ENCODE results near the gene STS. TPM values are rescaled to one million over a fixed set of nuclear protein-coding genes. Genes with fewer than 3 reads are reported as not detected.

STS gene, protein sequence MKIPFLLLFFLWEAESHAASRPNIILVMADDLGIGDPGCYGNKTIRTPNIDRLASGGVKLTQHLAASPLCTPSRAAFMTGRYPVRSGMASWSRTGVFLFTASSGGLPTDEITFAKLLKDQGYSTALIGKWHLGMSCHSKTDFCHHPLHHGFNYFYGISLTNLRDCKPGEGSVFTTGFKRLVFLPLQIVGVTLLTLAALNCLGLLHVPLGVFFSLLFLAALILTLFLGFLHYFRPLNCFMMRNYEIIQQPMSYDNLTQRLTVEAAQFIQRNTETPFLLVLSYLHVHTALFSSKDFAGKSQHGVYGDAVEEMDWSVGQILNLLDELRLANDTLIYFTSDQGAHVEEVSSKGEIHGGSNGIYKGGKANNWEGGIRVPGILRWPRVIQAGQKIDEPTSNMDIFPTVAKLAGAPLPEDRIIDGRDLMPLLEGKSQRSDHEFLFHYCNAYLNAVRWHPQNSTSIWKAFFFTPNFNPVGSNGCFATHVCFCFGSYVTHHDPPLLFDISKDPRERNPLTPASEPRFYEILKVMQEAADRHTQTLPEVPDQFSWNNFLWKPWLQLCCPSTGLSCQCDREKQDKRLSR
- 1.6 TPM for total RNA-seq
- 1 to 10 TPM in 3 of 4 donors, under 1 TPM in 1; 0.54 to 1.3 (median 1.2) TPM for polyA plus RNA-seq

DNA sequence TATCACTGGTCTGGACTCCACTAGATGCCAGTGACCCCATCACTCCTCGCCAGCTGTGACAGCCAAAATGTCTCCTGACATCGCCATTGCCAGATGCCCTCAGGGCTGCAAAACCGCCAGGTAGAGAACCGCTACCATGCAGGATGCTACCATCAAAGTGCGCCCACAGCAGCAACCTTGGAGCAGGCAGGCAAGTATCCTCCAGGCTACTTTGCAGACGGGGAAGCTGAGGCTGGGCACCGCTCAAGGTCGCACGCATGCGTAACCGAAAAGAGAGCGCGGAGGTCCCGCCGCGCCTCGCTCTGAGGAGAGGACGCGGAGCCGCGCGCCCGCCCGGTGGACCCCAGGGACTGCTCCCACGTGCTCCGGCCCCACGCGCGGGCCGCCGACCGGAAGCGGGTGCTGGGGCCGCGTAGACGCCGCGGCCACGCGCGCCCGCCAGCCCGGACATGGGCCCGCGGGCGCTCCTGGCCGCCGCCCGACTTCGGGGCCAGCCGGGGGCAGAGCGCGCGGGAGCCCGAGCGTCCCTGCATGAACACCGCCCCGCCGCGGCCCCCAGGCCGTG is at the start of gene STS:
TSS of gene STS (plus strand) at position 300 of the 565 bp plus-strand sequence. CDS start 105,488 bp downstream, outside the sequence.
- peaks cover 12 to 51% (median 24%) of the 10 kb centered on the region in 4 donors for H3K4me1 Mint-ChIP-seq

DNA sequence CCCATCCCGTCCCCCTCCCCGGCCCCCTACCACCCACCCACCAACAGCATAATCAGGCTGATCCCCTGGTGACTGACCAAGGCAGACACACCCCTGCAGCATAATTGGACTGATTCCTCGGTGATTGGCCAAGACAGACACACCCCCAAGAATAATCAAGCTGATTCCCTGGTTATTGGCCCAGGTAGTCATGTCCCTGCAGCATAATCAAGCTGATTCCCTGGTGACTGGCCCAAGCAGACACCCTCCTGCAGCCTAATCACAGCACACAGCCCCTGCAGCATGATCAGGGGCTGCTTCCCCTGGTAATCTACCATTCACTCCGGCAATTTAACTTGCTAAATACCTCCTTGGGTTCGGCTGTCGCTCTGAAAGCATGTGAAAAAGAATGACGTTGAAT is 47.5 kb upstream of the STS start:
- H3K27ac Mint-ChIP-seq, result no peak overlapping the region
- peaks cover 19% of the 10 kb centered on the region for H3K36me3 ChIP-seq (ENCODE audit: control insufficient read depth, insufficient read depth, low read length)
- H3K4me3 ChIP-seq (ENCODE audit: low read depth, low read length), result no peak overlapping the region
- H3K27ac ChIP-seq (ENCODE audit: insufficient read depth, low read length, poor library complexity, severe bottlenecking), result no peak overlapping the region
- ATAC-seq (ENCODE audit: low read depth in 2 of 2), result no peak
- no peaks in the 10 kb centered on the region for H3K27me3 Mint-ChIP-seq
- H3K9me3 Mint-ChIP-seq, result peaks cover 0 to 2% (median 0%) of the 10 kb centered on the region in 7 donors
- H3K4me1 ChIP-seq (ENCODE audit: control insufficient read depth, insufficient read depth, low read length, poor library complexity, severe bottlenecking), result no peaks in the 10 kb centered on the region
- H3K27me3 ChIP-seq (ENCODE audit: control insufficient read depth, insufficient read depth, low read length), result no peaks in the 10 kb centered on the region
- H3K9me3 ChIP-seq (ENCODE audit: control insufficient read depth in 2 of 2, low read length in 2 of 2), result peaks cover 0 to 3% of the 10 kb centered on the region in 2 experiments
- H3K4me3 Mint-ChIP-seq, result no peak overlapping the region
- DNase-seq, result no peak
- H3K4me1 Mint-ChIP-seq, result peaks cover 5 to 24% (median 9%) of the 10 kb centered on the region in 4 donors
- H3K36me3 Mint-ChIP-seq, result peaks cover 50% of the 10 kb centered on the region

More for the DNA sequence above, at the start of gene STS:
- Histone ChIP-seq H3K9me3 (ENCODE audit: control insufficient read depth in 2 of 2, low read length in 2 of 2) (no peaks in the 10 kb centered on the region), H3K27ac (ENCODE audit: insufficient read depth, low read length, poor library complexity, severe bottlenecking) (peak within 1 kb of the TSS; percentile 79), H3K27me3 (ENCODE audit: control insufficient read depth, insufficient read depth, low read length) (no peaks in the 10 kb centered on the region), H3K36me3 (ENCODE audit: control insufficient read depth, insufficient read depth, low read length) (no peaks in the 10 kb centered on the region), H3K4me3 (ENCODE audit: low read depth, low read length) (peak within 1 kb of the TSS; percentile 92), H3K4me1 (ENCODE audit: control insufficient read depth, insufficient read depth, low read length, poor library complexity, severe bottlenecking) (peaks cover 8% of the 10 kb centered on the region)
- Mint-ChIP-seq H3K27me3 (no peaks in the 10 kb centered on the region), H3K9me3 (no peaks in the 10 kb centered on the region), H3K27ac (peak within 1 kb of the TSS; percentile 71 to 95 (median 95)), H3K36me3 (no peaks in the 10 kb centered on the region), H3K4me3 (peak within 1 kb of the TSS; percentile 94 to 95 (median 95))
- ATAC-seq (ENCODE audit: low read depth in 2 of 2) (peak; percentile 16 to 36), DNase-seq (peak in 1 of 3 donors; percentile 64)

DNA sequence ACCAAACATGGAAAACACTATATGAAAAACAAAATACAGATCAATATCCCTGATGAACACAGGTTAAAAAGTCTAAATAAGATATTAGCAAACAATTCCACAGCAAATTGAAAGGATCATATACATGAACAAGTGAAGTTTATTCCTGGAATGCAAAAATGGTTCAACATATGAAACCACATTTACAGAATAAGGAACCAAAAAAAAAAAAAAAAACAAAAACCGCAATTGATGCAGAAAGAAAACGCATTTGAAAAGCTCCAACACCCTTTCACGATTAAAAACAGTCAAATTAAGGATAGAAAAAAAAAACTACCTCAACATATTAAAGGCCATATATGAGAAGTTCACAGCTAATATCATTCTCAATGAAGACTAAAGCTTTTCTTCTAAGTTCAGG is 45.4 kb upstream of the STS start:
- peaks cover 53% of the 10 kb centered on the region for H3K36me3 Mint-ChIP-seq
- no peaks in the 10 kb centered on the region for H3K27me3 Mint-ChIP-seq
- Histone ChIP-seq H3K9me3 (ENCODE audit: control insufficient read depth in 2 of 2, low read length in 2 of 2) (peaks cover 0 to 3% of the 10 kb centered on the region in 2 experiments), H3K27me3 (ENCODE audit: control insufficient read depth, insufficient read depth, low read length) (no peaks in the 10 kb centered on the region), H3K36me3 (ENCODE audit: control insufficient read depth, insufficient read depth, low read length) (peaks cover 25% of the 10 kb centered on the region), H3K4me3 (ENCODE audit: low read depth, low read length) (no peak overlapping the region), H3K4me1 (ENCODE audit: control insufficient read depth, insufficient read depth, low read length, poor library complexity, severe bottlenecking) (no peaks in the 10 kb centered on the region), H3K27ac (ENCODE audit: insufficient read depth, low read length, poor library complexity, severe bottlenecking) (no peak overlapping the region)
- no peak overlapping the region for H3K4me3 Mint-ChIP-seq
- no peak for ATAC-seq (ENCODE audit: low read depth in 2 of 2)
- DNase-seq, result no peak
- peaks cover 0 to 2% (median 0%) of the 10 kb centered on the region in 7 donors for H3K9me3 Mint-ChIP-seq
- H3K4me1 Mint-ChIP-seq, result peaks cover 5 to 24% (median 8%) of the 10 kb centered on the region in 4 donors
- H3K27ac Mint-ChIP-seq, result no peak overlapping the region

DNA sequence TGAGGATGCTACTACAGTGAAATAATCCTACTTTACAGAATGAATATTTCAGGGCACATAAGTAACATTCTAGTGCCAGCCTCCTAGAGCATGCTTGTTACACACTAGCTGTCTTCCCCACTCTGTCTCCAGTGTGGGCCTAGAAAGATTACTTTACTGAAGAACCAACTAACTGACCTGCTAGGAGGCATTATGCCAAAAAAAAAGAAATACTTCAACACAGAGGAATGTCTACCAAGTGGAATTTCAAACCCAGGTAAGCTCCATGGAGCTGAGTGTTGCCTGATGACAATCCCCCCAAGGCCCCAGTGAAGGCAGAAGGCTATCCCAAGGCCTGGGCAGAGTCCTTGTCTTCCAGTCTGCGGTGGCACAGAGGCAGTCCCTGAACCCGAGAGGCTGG is 40.9 kb upstream of the STS start:
- H3K27me3 ChIP-seq (ENCODE audit: control insufficient read depth, insufficient read depth, low read length), result no peaks in the 10 kb centered on the region
- peak overlapping the region in 1 of 3 donors; percentile 6 for H3K27ac Mint-ChIP-seq
- no peak overlapping the region for H3K4me3 Mint-ChIP-seq
- H3K4me3 ChIP-seq (ENCODE audit: low read depth, low read length), result no peak overlapping the region
- peaks cover 12% of the 10 kb centered on the region for H3K4me1 ChIP-seq (ENCODE audit: control insufficient read depth, insufficient read depth, low read length, poor library complexity, severe bottlenecking)
- peaks cover 37% of the 10 kb centered on the region for H3K36me3 Mint-ChIP-seq
- H3K9me3 Mint-ChIP-seq, result no peaks in the 10 kb centered on the region
- peaks cover 19% of the 10 kb centered on the region for H3K36me3 ChIP-seq (ENCODE audit: control insufficient read depth, insufficient read depth, low read length)
- peaks cover 0 to 3% of the 10 kb centered on the region in 2 experiments for H3K9me3 ChIP-seq (ENCODE audit: control insufficient read depth in 2 of 2, low read length in 2 of 2)
- ATAC-seq (ENCODE audit: low read depth in 2 of 2), result no peak
- no peaks in the 10 kb centered on the region for H3K27me3 Mint-ChIP-seq
- H3K4me1 Mint-ChIP-seq, result peaks cover 10 to 41% (median 15%) of the 10 kb centered on the region in 4 donors
- H3K27ac ChIP-seq (ENCODE audit: insufficient read depth, low read length, poor library complexity, severe bottlenecking), result no peak overlapping the region
- DNase-seq, result no peak

DNA sequence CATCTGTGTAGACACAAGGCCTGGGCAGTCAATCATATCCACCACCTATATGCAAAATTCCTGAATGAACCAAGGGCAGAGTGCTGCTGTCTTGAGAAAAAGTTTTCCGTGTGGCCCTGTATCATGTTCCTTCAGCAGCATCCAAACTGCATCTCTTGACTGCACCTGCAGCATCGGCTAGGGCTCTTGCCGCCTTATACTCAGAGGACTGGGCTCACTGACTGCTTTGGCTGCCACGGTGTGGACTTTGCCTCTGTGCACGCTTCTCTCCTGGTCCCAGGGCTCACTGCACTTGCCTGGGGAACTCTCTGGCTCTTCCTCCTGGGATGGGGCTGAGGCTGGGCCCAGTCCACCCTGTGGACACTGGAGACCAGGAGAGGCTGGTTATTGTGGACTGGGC is 39.5 kb upstream of the STS start:
- Histone ChIP-seq H3K36me3 (ENCODE audit: control insufficient read depth, insufficient read depth, low read length) (peaks cover 19% of the 10 kb centered on the region), H3K27me3 (ENCODE audit: control insufficient read depth, insufficient read depth, low read length) (no peaks in the 10 kb centered on the region), H3K27ac (ENCODE audit: insufficient read depth, low read length, poor library complexity, severe bottlenecking) (no peak overlapping the region), H3K4me3 (ENCODE audit: low read depth, low read length) (no peak overlapping the region), H3K9me3 (ENCODE audit: control insufficient read depth in 2 of 2, low read length in 2 of 2) (peaks cover 0 to 2% of the 10 kb centered on the region in 2 experiments), H3K4me1 (ENCODE audit: control insufficient read depth, insufficient read depth, low read length, poor library complexity, severe bottlenecking) (peaks cover 18% of the 10 kb centered on the region)
- Mint-ChIP-seq H3K4me1 (peaks cover 5 to 49% (median 14%) of the 10 kb centered on the region in 4 donors), H3K4me3 (no peak overlapping the region), H3K9me3 (no peaks in the 10 kb centered on the region), H3K27me3 (no peaks in the 10 kb centered on the region), H3K36me3 (peaks cover 26% of the 10 kb centered on the region), H3K27ac (peak overlapping the region in 1 of 3 donors; percentile 59)
- no peak for DNase-seq
- ATAC-seq (ENCODE audit: low read depth in 2 of 2), result no peak

DNA sequence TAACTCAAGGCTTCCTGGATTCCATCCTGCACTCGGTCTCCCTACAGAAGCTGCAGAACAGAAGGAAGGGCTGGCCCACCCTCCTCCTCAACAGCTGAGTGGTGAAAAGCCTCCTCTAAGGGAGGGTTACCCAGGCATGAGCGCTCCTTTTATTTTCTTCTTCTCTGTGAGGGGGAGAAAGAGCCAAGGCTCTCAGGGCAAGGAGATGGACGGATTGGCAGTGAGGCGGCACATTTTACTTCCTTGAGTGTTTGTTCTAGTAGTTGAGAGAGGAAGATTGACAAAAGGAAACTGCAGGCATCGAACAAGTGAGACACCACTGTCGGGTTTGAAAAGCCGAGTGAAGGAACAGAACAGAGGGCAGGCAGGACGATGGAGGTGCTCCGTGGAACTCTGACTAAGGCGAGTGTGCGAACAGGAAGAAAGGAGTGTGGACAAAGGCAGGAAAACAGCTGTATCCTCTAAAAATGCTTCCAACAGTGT is 38.4 kb upstream of the STS start:
- H3K4me3 Mint-ChIP-seq, result peak overlapping the region in 2 of 4 donors; percentile 55 to 68
- H3K27ac ChIP-seq (ENCODE audit: insufficient read depth, low read length, poor library complexity, severe bottlenecking), result no peak overlapping the region
- no peaks in the 10 kb centered on the region for H3K9me3 Mint-ChIP-seq
- H3K4me1 ChIP-seq (ENCODE audit: control insufficient read depth, insufficient read depth, low read length, poor library complexity, severe bottlenecking), result peaks cover 18% of the 10 kb centered on the region
- no peak for DNase-seq
- no peak overlapping the region for H3K4me3 ChIP-seq (ENCODE audit: low read depth, low read length)
- H3K4me1 Mint-ChIP-seq, result peaks cover 5 to 57% (median 14%) of the 10 kb centered on the region in 4 donors
- H3K27me3 ChIP-seq (ENCODE audit: control insufficient read depth, insufficient read depth, low read length), result no peaks in the 10 kb centered on the region
- H3K9me3 ChIP-seq (ENCODE audit: control insufficient read depth in 2 of 2, low read length in 2 of 2), result no peaks in the 10 kb centered on the region
- ATAC-seq (ENCODE audit: low read depth in 2 of 2), result no peak
- no peaks in the 10 kb centered on the region for H3K27me3 Mint-ChIP-seq
- H3K36me3 ChIP-seq (ENCODE audit: control insufficient read depth, insufficient read depth, low read length), result peaks cover 14% of the 10 kb centered on the region
- H3K36me3 Mint-ChIP-seq, result peaks cover 26% of the 10 kb centered on the region
- H3K27ac Mint-ChIP-seq, result peak overlapping the region; percentile 23 to 83 (median 59)

DNA sequence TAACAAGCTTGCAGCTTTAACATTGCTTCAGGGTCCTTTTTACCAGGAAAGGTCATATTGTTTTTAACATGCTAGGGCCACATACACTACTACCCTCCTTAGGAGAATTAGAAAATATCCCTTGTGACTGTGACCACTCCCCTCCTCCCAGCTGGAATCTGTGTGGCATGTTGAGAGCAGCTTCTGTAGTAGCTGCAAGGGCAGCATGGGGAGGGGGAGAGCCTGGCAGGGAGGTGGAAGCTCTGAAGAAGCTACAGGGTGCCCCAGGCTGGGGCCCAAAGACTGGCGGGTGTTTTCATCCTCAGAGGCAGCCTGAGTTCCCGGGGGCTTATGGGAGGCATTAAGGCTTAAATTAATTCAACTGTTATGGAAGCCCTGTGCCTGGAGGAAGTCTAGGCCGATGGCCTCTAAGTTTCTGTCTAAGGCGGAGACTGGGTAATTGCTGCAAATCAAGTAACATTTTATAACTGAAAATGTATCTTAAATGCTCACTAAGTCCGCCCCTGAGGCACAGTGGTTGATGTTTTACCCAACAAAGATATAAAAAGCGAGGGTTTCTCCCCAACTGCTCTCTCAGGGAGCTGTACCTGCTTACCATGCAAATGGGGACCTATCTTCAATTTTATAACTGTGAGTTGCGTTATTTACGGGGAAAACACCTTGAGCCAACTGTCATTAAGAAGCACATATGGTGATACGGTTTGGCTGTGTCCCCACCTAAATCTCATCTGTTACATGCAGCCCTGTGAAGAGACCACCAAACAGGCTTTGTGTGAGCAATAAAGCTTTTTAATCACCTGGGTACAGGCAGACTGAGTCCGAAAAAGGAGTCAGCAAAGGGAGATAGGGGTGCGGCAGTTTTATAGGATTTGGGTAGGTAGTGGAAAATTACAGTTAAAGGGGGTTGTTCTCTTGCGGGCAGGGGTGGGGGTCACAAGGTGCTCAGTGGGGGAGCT is 37.4 kb upstream of the STS start:
- Histone ChIP-seq H3K4me1 (ENCODE audit: control insufficient read depth, insufficient read depth, low read length, poor library complexity, severe bottlenecking) (peaks cover 18% of the 10 kb centered on the region), H3K4me3 (ENCODE audit: low read depth, low read length) (no peak overlapping the region), H3K36me3 (ENCODE audit: control insufficient read depth, insufficient read depth, low read length) (peaks cover 5% of the 10 kb centered on the region), H3K27ac (ENCODE audit: insufficient read depth, low read length, poor library complexity, severe bottlenecking) (no peak overlapping the region), H3K9me3 (ENCODE audit: control insufficient read depth in 2 of 2, low read length in 2 of 2) (no peaks in the 10 kb centered on the region), H3K27me3 (ENCODE audit: control insufficient read depth, insufficient read depth, low read length) (no peaks in the 10 kb centered on the region)
- Mint-ChIP-seq H3K27me3 (no peaks in the 10 kb centered on the region), H3K36me3 (peaks cover 22% of the 10 kb centered on the region), H3K27ac (peak overlapping the region; percentile 59 to 89 (median 80)), H3K4me3 (peak overlapping the region in 2 of 4 donors; percentile 29 to 61), H3K9me3 (peaks cover 0 to 2% (median 0%) of the 10 kb centered on the region in 7 donors), H3K4me1 (peaks cover 10 to 61% (median 18%) of the 10 kb centered on the region in 4 donors)
- DNase-seq (no peak), ATAC-seq (ENCODE audit: low read depth in 2 of 2) (no peak)
